Naive thymus-derived CD4-positive, alpha-beta T cell (primary cell): ENCODE results near the gene B4GALT1. TPM values are rescaled to one million over a fixed set of nuclear protein-coding genes. Genes with fewer than 3 reads are reported as not detected.

ENCODE experiments used
- ATAC-seq: fragments of 150-1000 bp; cut with Tn5 transposase; 2 replicates; pipeline ENCODE4 v1.10.0; 2021; ENCODE audit warnings: mild to moderate bottlenecking, moderate library complexity
- CTCF ChIA-PET: fragments of 350-600 bp; sonication (Branson Sonifier 250); formaldehyde crosslinking; loops from one replicate; lab custom pipeline; 2021; ENCODE audit warnings: antibody characterized with exemption; lab: Charles Lee
- POLR2A ChIA-PET: fragments of 350-600 bp; sonication (Branson Sonifier 250); formaldehyde crosslinking; loops from one replicate; lab custom pipeline; 2021; ENCODE audit warnings: antibody characterized with exemption, inconsistent platforms; lab: Charles Lee
- DNase-seq, 9 donors: peaks; one replicate each; pipeline versions ENCODE4 v3.0.0 to v3.0.0-alpha.2; 2020 to 2022; ENCODE audit warnings: mixed read lengths in 1 of 9
- H3K27ac ChIP-seq: one replicate; pipeline ENCODE4 v1.7.0; 2013; ENCODE audit warnings: mild to moderate bottlenecking, low read depth, low read length, moderate library complexity
- H3K27me3 ChIP-seq, 2 donors: one replicate each; pipeline ENCODE4 v1.7.0; 2013; ENCODE audit warnings: low read length in 2 of 2, mild to moderate bottlenecking in 2 of 2, moderate library complexity in 2 of 2; ENCODE audit not compliant: control insufficient read depth in 2 of 2, insufficient read depth in 2 of 2
- H3K36me3 ChIP-seq, 3 experiments: 1 replicate in 2 of 3; 2 replicates in 1 of 3; pipeline ENCODE4 v1.7.0; 2013; ENCODE audit warnings: low read length in 3 of 3, mild to moderate bottlenecking in 3 of 3, moderate library complexity in 1 of 3; ENCODE audit not compliant: insufficient read depth in 3 of 3, control insufficient read depth in 2 of 3
- H3K4me1 ChIP-seq, 2 donors: one replicate each; pipeline ENCODE4 v1.7.0; 2013; ENCODE audit warnings: low read length in 2 of 2, mild to moderate bottlenecking in 2 of 2, moderate library complexity in 1 of 2; ENCODE audit not compliant: control insufficient read depth in 2 of 2, insufficient read depth in 2 of 2
- H3K4me3 ChIP-seq: 2 replicates; pipeline ENCODE4 v1.7.0; 2013; ENCODE audit warnings: mild to moderate bottlenecking, low read length
- H3K9me3 ChIP-seq, 3 experiments: 1 replicate in 2 of 3; 2 replicates in 1 of 3; pipeline ENCODE4 v1.7.0; 2013; ENCODE audit warnings: low read length in 3 of 3; ENCODE audit not compliant: control insufficient read depth in 2 of 3
- H3K27ac Mint-ChIP-seq, 9 donors: one replicate each; pipeline ENCODE4 v1.8.0; 2020 to 2022; ENCODE audit warnings: mixed read lengths in 9 of 9, mild to moderate bottlenecking in 8 of 9, moderate library complexity in 5 of 9, inconsistent platforms in 2 of 9
- H3K27me3 Mint-ChIP-seq, 5 donors: one replicate each; pipeline ENCODE4 v1.8.0; 2021 to 2022; ENCODE audit warnings: mixed read lengths in 5 of 5, mild to moderate bottlenecking in 1 of 5
- H3K36me3 Mint-ChIP-seq, 5 donors: one replicate each; pipeline ENCODE4 v1.8.0; 2020 to 2022; ENCODE audit warnings: mixed read lengths in 5 of 5, mild to moderate bottlenecking in 3 of 5, inconsistent platforms in 1 of 5
- H3K4me1 Mint-ChIP-seq, 7 donors: one replicate each; pipeline ENCODE4 v1.8.0; 2020 to 2022; ENCODE audit warnings: mixed read lengths in 7 of 7, mild to moderate bottlenecking in 3 of 7, inconsistent platforms in 1 of 7
- H3K4me3 Mint-ChIP-seq, 10 donors: one replicate each; pipeline ENCODE4 v1.8.0; 2020 to 2022; ENCODE audit warnings: mild to moderate bottlenecking in 10 of 10, mixed read lengths in 10 of 10, moderate library complexity in 6 of 10, inconsistent platforms in 2 of 10
- H3K9me3 Mint-ChIP-seq, 11 donors: one replicate each; pipeline ENCODE4 v1.8.0; 2020 to 2022; ENCODE audit warnings: mixed read lengths in 11 of 11, mild to moderate bottlenecking in 4 of 11, inconsistent platforms in 1 of 11, moderate library complexity in 1 of 11
- intact Hi-C, 2 donors: fragments of 100-400 bp; cut with micrococcal nuclease; formaldehyde crosslinking; loops; one replicate each; pipeline ENCODE4 v1.15.1; 2023
- polyA plus RNA-seq, 2 donors: library from polyadenylated mRNA; unstranded; fragments of 300-500 nt; fragmentation: Illumina TruSeq; gene quantifications; one replicate each; pipeline ENCODE4 v1.2.3, GENCODE V29; 2021
- total RNA-seq, 6 experiments: library from RNA in 5 of 6; stranded (reverse) in 5 of 6; gene quantifications; 1 replicate in 5 of 6; 2 replicates in 1 of 6; pipeline ENCODE4 v1.2.3 and lab custom pipeline; 2021 to 2026

B4GALT1 gene
- total and polyA plus RNA-seq, 7 experiments from 2014 or later: 12.9 to 86.2 (median 41.3) TPM

DNA sequence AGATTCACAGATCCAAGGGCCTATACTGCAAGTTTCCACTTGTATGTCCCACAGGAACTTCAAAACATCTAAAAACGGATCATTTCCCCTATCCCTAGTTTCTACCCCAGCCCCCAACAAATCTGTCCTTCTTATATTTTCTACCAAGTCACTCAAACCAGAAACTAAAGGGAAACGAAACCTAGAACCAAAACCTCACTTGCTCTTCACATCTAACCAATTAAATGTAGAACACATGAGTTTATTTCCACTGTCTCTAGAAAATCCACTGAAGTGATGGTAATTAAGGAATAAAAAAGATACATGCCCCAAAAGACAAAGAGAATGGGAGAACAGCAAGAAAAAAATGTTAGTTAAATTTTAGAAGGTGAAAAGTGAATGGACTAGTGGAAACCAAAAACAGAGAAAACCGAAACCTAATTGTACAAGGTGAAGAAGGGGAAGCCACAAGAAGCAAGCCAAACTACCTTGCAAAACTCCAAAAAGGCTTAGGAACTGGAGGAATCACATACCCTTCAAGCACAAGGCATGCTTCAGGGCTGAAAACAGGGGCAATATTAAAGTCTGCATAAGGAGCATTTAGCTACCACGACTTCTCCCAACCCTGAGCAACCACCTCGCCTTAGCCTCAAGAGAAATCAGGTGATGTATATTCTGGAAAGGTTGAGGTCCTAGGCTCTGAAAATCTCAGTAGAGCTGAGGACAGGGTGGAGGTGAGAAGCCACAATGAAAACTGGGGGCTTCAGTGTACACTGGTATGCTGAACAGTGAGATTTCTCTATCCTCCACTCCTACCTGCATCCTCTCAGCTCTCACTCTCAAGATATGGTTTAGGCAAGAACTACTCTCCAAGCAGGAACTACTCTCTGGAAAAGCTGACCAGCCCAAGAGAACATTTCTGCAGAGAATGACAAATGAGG, 101.7 kb downstream of the B4GALT1 start:
- Mint-ChIP-seq H3K4me3 (no peak overlapping the region), H3K36me3 (peaks cover 7 to 44% (median 16%) of the 10 kb centered on the region in 5 donors), H3K27ac (peak overlapping the region in 3 of 9 donors; percentile 23 to 61 (median 58)), H3K9me3 (no peaks in the 10 kb centered on the region), H3K4me1 (peaks cover 5 to 22% (median 10%) of the 10 kb centered on the region in 7 donors), H3K27me3 (no peaks in the 10 kb centered on the region)
- Histone ChIP-seq H3K27me3 (no peaks in the 10 kb centered on the region), H3K9me3 (no peaks in the 10 kb centered on the region), H3K4me3 (no peak overlapping the region), H3K27ac (no peak overlapping the region), H3K36me3 (peaks cover 32 to 80% (median 34%) of the 10 kb centered on the region in 3 experiments), H3K4me1 (no peaks in the 10 kb centered on the region)
- ChIA-PET POLR2A (interaction anchor here (1.2 kb wide), 1 partner anchor 40 kb away, joined by 3 read pairs; the partner anchor contains the start of gene DNAJA1), CTCF (no interaction called here)
- peak; percentile 26 for ATAC-seq
- intact Hi-C loops: no loop called here
- DNase-seq: no peak

Other genes starting within 250 kb of the B4GALT1 start
- 10 to 100 TPM; 17.6 to 32.0 (median 29.6) TPM for gene APTX, start 165.7 kb downstream of the B4GALT1 start, total RNA-seq
- 10 to 100 TPM; 24.2 to 31.6 TPM for gene APTX, start 165.7 kb downstream of the B4GALT1 start, polyA plus RNA-seq
- gene DNAJA1, start 142.1 kb downstream of the B4GALT1 start, total RNA-seq: 100 to 1,000 TPM in 3 of 5 experiments, 10 to 100 TPM in 2; 66.8 to 204 (median 119) TPM
- 100 to 1,000 TPM in 1 of 2 donors, 10 to 100 TPM in 1; 77.3 to 116 TPM for gene DNAJA1, start 142.1 kb downstream of the B4GALT1 start, polyA plus RNA-seq
- 10 to 100 TPM; 22.3 to 32.9 (median 25.6) TPM for gene SMU1, start 90.7 kb downstream of the B4GALT1 start, total RNA-seq
- gene SMU1, start 90.7 kb downstream of the B4GALT1 start, polyA plus RNA-seq: 10 to 100 TPM; 26.4 to 30.0 TPM
- gene SPINK4, start 72.8 kb upstream of the B4GALT1 start, total RNA-seq: not detected
- gene SPINK4, start 72.8 kb upstream of the B4GALT1 start, polyA plus RNA-seq: not detected
- 10 to 100 TPM; 48.6 to 77.2 (median 61.0) TPM for gene BAG1, start 97.4 kb upstream of the B4GALT1 start, total RNA-seq
- 10 to 100 TPM; 65.0 to 90.5 TPM for gene BAG1, start 97.4 kb upstream of the B4GALT1 start, polyA plus RNA-seq
- gene CHMP5, start 97.7 kb upstream of the B4GALT1 start, total RNA-seq: 10 to 100 TPM; 21.4 to 74.6 (median 35.3) TPM
- 10 to 100 TPM; 39.0 to 50.2 TPM for gene CHMP5, start 97.7 kb upstream of the B4GALT1 start, polyA plus RNA-seq
- gene NFX1, start 123.2 kb upstream of the B4GALT1 start, total RNA-seq: 10 to 100 TPM; 39.8 to 65.4 (median 43.6) TPM
- gene NFX1, start 123.2 kb upstream of the B4GALT1 start, polyA plus RNA-seq: 10 to 100 TPM; 30.1 to 49.3 TPM
- gene AQP7, start 235.2 kb upstream of the B4GALT1 start, total RNA-seq: 1 to 10 TPM in 3 of 5 experiments, under 1 TPM in 2; 0.32 to 1.9 (median 1.1) TPM
- under 1 TPM in 1 of 2 donors, not detected in 1; 0.53 TPM for gene AQP7, start 235.2 kb upstream of the B4GALT1 start, polyA plus RNA-seq